NT2/D1 (cell line): ENCODE results near the gene CCDC185.

Experiments used
- SUZ12 ChIP-seq: IDR thresholded peaks from 2 replicates; pipeline ENCODE4 v1.6.1; 2011; ENCODE audit not compliant: insufficient read length, insufficient read depth; ENCODE audit errors: extremely low read depth
- YY1 ChIP-seq: IDR thresholded peaks from 2 replicates; pipeline ENCODE4 v1.6.1; 2011; ENCODE audit not compliant: insufficient read length, insufficient read depth
- ZNF274 ChIP-seq: IDR thresholded peaks from 2 replicates; pipeline ENCODE4 v1.6.1; 2011; ENCODE audit warnings: mild to moderate bottlenecking, low read depth, low read length

DNA sequence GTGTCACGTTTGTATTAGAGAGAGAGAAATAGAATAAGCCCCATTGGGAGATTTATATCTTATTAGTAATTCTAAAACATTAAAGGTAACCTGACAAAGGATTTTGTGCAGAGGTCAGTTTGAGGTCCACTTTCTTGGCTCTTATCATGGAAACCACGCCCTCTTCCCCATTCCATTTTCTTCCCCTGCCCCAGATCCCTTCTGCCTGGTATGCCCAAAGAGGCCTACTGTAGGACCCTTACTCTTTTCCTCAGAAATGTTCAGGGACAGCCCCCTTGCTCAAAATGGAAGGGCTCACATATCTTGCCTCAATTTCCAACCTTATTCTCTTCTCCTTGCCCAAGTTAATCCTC, 9.6 kb downstream of the CCDC185 start:
- TF ChIP-seq SUZ12, result no peak
- no peak for TF ChIP-seq YY1
- no peak for TF ChIP-seq ZNF274
